Mesenteric fat pad (tissue), 1 donor: ENCODE results near the gene NABP2. TPM values are rescaled to one million over a fixed set of nuclear protein-coding genes. Genes with fewer than 3 reads are reported as not detected.
"Not testable (repeated sequence)": the region's sequence is repeated elsewhere in the genome, so short reads cannot be mapped to it uniquely, and the experiment has no call there.

Experiments used
- DNase-seq: peaks from one replicate; pipeline ENCODE4 v3.0.0-alpha.2; 2020; ENCODE audit warnings: low spot score
- total RNA-seq: library from RNA; stranded (reverse); fragmentation: NEBNext Ultra II Directional; extraction: Animal tissue kit (Norgen Biotek cat#: 25700); gene quantifications from one replicate; pipeline ENCODE4 v1.2.1, GENCODE V29; 2021
- donor health status: DM: yes; HTN: yes; CAD: no.

Gene NABP2
- total RNA-seq, 1 donor from 2014 or later: 18.2 TPM

GRCh38 chr12:56272468-56272867 is 48.3 kb downstream of the NABP2 start:
- not testable (repeated sequence) for DNase-seq

- DNase-seq: no peak
Observed at GRCh38 chr12:56274299-56274698, 50.2 kb downstream of the NABP2 start.

- DNase-seq: no peak
Observed at GRCh38 chr12:56278905-56279304, 54.8 kb downstream of the NABP2 start.

Other genes with a start within 250 kb of the NABP2 start
- gene SUOX, start 227.1 kb upstream of the NABP2 start, total RNA-seq: 27.7 TPM
- 25.8 TPM for gene IKZF4, start 203.3 kb upstream of the NABP2 start, total RNA-seq
- gene RPS26, start 182.4 kb upstream of the NABP2 start, total RNA-seq: 45.3 TPM
- gene ERBB3, start 144.2 kb upstream of the NABP2 start, total RNA-seq: 1.9 TPM
- 99.5 TPM for gene PA2G4, start 119.8 kb upstream of the NABP2 start, total RNA-seq
- gene RPL41, start 107.7 kb upstream of the NABP2 start, total RNA-seq: 2,287 TPM
- 7.9 TPM for gene ZC3H10, start 106.1 kb upstream of the NABP2 start, total RNA-seq
- gene ESYT1, start 96.1 kb upstream of the NABP2 start, total RNA-seq: 435 TPM
- gene MYL6B, start 71.8 kb upstream of the NABP2 start, total RNA-seq: 41.3 TPM
- gene MYL6, start 66.0 kb upstream of the NABP2 start, total RNA-seq: 2,743 TPM
- 113 TPM for gene SMARCC2, start 34.9 kb upstream of the NABP2 start, total RNA-seq
- 93.8 TPM for gene RNF41, start 2.4 kb upstream of the NABP2 start, total RNA-seq
- gene SLC39A5, start 5.7 kb downstream of the NABP2 start, total RNA-seq: 0.16 TPM
- 46.8 TPM for gene ANKRD52, start 34.0 kb downstream of the NABP2 start, total RNA-seq
- 7.7 TPM for gene COQ10A, start 42.6 kb downstream of the NABP2 start, total RNA-seq
- gene CS, start 76.0 kb downstream of the NABP2 start, total RNA-seq: 374 TPM
- gene CNPY2, start 91.6 kb downstream of the NABP2 start, total RNA-seq: 87.9 TPM
- gene PAN2, start 109.7 kb downstream of the NABP2 start, total RNA-seq: 38.7 TPM
- 0.55 TPM for gene IL23A, start 114.5 kb downstream of the NABP2 start, total RNA-seq
- gene STAT2, start 135.8 kb downstream of the NABP2 start, total RNA-seq: 216 TPM
- not detected for gene APOF, start 138.5 kb downstream of the NABP2 start, total RNA-seq
- gene TIMELESS, start 225.1 kb downstream of the NABP2 start, total RNA-seq: 6.0 TPM
- not detected for gene MIP, start 230.3 kb downstream of the NABP2 start, total RNA-seq
- gene SPRYD4, start 244.2 kb downstream of the NABP2 start, total RNA-seq: 3.0 TPM